Nephron progenitor cell (in vitro differentiated cells): Measurements from ENCODE around the gene NR6A1.

Experiments used
- DNase-seq: peaks from one replicate; pipeline ENCODE4 v3.0.0; 2021
- H3K27ac Mint-ChIP-seq: 2 replicates; pipeline ENCODE4 v1.8.0; 2021; ENCODE audit warnings: mild to moderate bottlenecking, moderate library complexity, mixed read lengths
- H3K27me3 Mint-ChIP-seq: 2 replicates; pipeline ENCODE4 v1.8.0; 2021; ENCODE audit warnings: mild to moderate bottlenecking, low read depth, mixed read lengths; ENCODE audit not compliant: poor library complexity
- H3K36me3 Mint-ChIP-seq: 2 replicates; pipeline ENCODE4 v1.8.0; 2021; ENCODE audit warnings: low read depth, mixed read lengths
- H3K4me1 Mint-ChIP-seq: 2 replicates; pipeline ENCODE4 v1.8.0; 2021; ENCODE audit warnings: mixed read lengths
- H3K4me3 Mint-ChIP-seq: 2 replicates; pipeline ENCODE4 v1.8.0; 2021; ENCODE audit warnings: mild to moderate bottlenecking, moderate library complexity, mixed read lengths
- H3K9me3 Mint-ChIP-seq: 2 replicates; pipeline ENCODE4 v1.8.0; 2021; ENCODE audit warnings: mild to moderate bottlenecking, moderate library complexity, mixed read lengths
- CTCF ChIP-seq: fragments of 200-600 bp; sonication (generic); IDR thresholded peaks from 2 replicates; pipeline ENCODE4 v1.5.0; 2021; ENCODE audit warnings: antibody characterized with exemption

The NR6A1 gene

GRCh38 chr9:124483481-124483880 is 287.6 kb downstream of the NR6A1 start:
- peaks cover 18% of the 10 kb centered on the region for H3K4me1 Mint-ChIP-seq
- no peak for DNase-seq
- no peaks in the 10 kb centered on the region for H3K36me3 Mint-ChIP-seq
- H3K9me3 Mint-ChIP-seq = no peaks in the 10 kb centered on the region
- no peak overlapping the region for H3K27ac Mint-ChIP-seq
- TF ChIP-seq CTCF = no peak
- H3K27me3 Mint-ChIP-seq = peaks cover 84% of the 10 kb centered on the region
- H3K4me3 Mint-ChIP-seq = no peak overlapping the region

DNA sequence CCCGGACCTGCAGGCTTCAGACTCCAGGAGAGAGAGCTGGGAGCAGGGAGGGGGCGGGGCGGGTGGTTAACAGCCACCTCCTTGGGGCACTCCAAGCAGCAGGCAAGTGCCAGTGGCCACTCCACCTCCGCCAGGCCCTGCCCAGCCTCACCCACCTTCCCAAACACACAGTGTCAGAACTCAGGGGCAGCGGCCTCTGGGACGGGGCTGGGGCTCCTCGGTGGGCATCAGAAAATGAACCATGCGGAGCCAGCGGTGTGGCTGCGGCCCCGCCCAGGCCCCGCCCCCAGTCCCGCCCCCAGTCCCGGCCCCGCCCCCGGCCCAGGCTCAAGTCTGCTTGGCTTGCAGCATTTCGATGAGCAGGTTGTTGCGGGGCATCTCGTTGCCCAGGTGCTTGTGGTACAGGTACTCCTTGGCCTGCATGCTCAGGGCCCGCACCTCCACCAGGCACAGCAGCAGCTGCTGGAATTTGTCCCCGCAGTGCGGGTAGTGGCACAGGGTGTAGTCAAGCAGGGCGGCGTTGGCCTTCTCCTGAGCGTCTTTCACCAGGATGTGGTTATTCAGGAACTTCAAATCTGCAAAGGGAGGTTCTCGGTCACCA is 288.6 kb downstream of the NR6A1 start:
- no peak for TF ChIP-seq CTCF
- no peaks in the 10 kb centered on the region for H3K9me3 Mint-ChIP-seq
- no peak overlapping the region for H3K27ac Mint-ChIP-seq
- DNase-seq = no peak
- H3K4me3 Mint-ChIP-seq = no peak overlapping the region
- H3K4me1 Mint-ChIP-seq = peaks cover 22% of the 10 kb centered on the region
- no peaks in the 10 kb centered on the region for H3K36me3 Mint-ChIP-seq
- H3K27me3 Mint-ChIP-seq = peaks cover 79% of the 10 kb centered on the region

DNA sequence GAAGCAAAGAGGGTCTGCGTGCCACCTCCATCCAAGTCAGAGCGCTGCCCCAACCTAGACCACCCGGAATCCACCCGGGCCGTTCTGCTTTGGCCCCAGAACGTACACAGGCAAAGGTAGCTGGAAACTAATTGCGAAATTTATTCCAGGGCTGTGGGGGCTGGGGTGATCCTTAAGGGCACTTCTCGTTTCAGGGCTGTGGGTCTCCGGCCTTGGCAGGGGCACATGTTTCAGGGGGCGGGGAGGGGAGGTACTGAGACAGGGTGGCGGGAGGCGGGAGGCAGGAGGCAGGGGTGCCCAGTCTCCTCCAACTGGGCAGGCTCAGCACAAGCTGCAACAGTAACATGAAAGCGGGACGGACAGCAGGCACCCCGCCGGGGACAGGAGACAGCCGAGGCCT is 290.0 kb downstream of the NR6A1 start:
- no peak for DNase-seq
- peaks cover 22% of the 10 kb centered on the region for H3K4me1 Mint-ChIP-seq
- H3K27ac Mint-ChIP-seq = no peak overlapping the region

GRCh38 chr9:124480621-124480981 is 290.5 kb downstream of the NR6A1 start:
- no peak overlapping the region for H3K4me3 Mint-ChIP-seq
- no peaks in the 10 kb centered on the region for H3K9me3 Mint-ChIP-seq
- no peak overlapping the region for H3K27ac Mint-ChIP-seq
- peak; percentile 58 for DNase-seq
- peaks cover 64% of the 10 kb centered on the region for H3K27me3 Mint-ChIP-seq
- peaks cover 21% of the 10 kb centered on the region for H3K4me1 Mint-ChIP-seq
- peak; percentile 53 for TF ChIP-seq CTCF
- no peaks in the 10 kb centered on the region for H3K36me3 Mint-ChIP-seq

More for the DNA sequence above, 290.0 kb downstream of the NR6A1 start:
- Mint-ChIP-seq H3K36me3 (no peaks in the 10 kb centered on the region), H3K27me3 (peaks cover 69% of the 10 kb centered on the region), H3K4me3 (no peak overlapping the region), H3K9me3 (no peaks in the 10 kb centered on the region)
- no peak for TF ChIP-seq CTCF

DNA sequence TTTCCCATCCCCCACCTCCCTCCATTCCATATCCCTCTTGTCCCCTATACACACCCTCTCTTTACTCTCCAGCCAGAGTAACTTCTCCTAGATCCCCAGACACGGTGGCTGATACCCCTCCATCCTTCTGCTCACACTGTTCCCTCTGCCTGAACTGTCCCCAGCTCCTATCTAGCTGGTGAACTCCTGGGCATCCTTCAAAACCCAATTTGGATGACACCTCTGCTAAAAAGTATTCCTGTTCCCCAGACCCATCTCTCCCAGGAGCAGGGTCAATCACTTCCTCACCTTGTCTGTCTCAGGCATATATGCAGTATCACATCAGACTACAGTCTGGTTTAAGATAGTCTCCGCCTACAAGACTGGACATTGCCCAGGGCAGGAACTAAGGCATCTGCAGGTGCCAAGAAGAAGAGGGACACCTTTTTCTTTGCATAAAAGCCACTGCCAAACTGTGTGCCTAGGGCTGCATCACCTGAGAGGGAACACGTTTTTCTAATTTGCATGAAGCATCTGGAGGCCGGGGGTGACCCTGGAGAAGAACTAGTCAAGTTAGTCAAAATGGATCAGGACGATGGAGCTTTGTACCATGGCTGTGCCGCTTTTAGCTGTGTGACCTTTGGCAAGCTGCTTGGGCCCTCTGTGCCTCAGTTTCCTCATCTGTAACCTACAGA is 291.0 kb downstream of the NR6A1 start:
- no peak overlapping the region for H3K27ac Mint-ChIP-seq
- H3K27me3 Mint-ChIP-seq = peaks cover 59% of the 10 kb centered on the region
- peaks cover 16% of the 10 kb centered on the region for H3K4me1 Mint-ChIP-seq
- no peak for TF ChIP-seq CTCF
- no peak overlapping the region for H3K4me3 Mint-ChIP-seq
- no peak for DNase-seq
- no peaks in the 10 kb centered on the region for H3K9me3 Mint-ChIP-seq
- no peaks in the 10 kb centered on the region for H3K36me3 Mint-ChIP-seq

GRCh38 chr9:124479371-124479770 is 291.7 kb downstream of the NR6A1 start:
- Mint-ChIP-seq H3K27me3 (peaks cover 52% of the 10 kb centered on the region), H3K4me3 (no peak overlapping the region), H3K27ac (no peak overlapping the region), H3K9me3 (no peaks in the 10 kb centered on the region), H3K36me3 (no peaks in the 10 kb centered on the region), H3K4me1 (peaks cover 16% of the 10 kb centered on the region)
- no peak for TF ChIP-seq CTCF
- no peak for DNase-seq
